ENCODE measurements around the gene ALDH1L1.

ALDH1L1 gene

GRCh38 chr3:126191246-126191645, 10.9 kb upstream of the ALDH1L1 start:
- no peak for DNase-seq

GRCh38 chr3:126187920-126188319, 7.5 kb upstream of the ALDH1L1 start:
- DNase-seq = no peak

- DNase-seq = no peak
Measured at GRCh38 chr3:126186749-126187148, 6.4 kb upstream of the ALDH1L1 start.

- DNase-seq = no peak
Measured at GRCh38 chr3:126186271-126186670, 5.9 kb upstream of the ALDH1L1 start.

GRCh38 chr3:126184465-126185000, 4.1 kb upstream of the ALDH1L1 start:
- no peak for DNase-seq

GRCh38 chr3:126181398-126181725, 976 bp upstream of the ALDH1L1 start:
- DNase-seq = peak; percentile 33

- no peak for DNase-seq
Measured at GRCh38 chr3:126179825-126180476, 435 bp downstream of the ALDH1L1 start.

- no peak for DNase-seq
Measured at GRCh38 chr3:126170073-126170777, 10.2 kb downstream of the ALDH1L1 start.

- DNase-seq = no peak
Measured at GRCh38 chr3:126167566-126167965, 12.8 kb downstream of the ALDH1L1 start.

GRCh38 chr3:126166009-126166408, 14.4 kb downstream of the ALDH1L1 start:
- no peak for DNase-seq

- no peak for DNase-seq
Measured at GRCh38 chr3:126161309-126161708, 19.1 kb downstream of the ALDH1L1 start.

- no peak for DNase-seq
Measured at GRCh38 chr3:126160243-126161210, 19.9 kb downstream of the ALDH1L1 start.

- DNase-seq = no peak
Measured at GRCh38 chr3:126159476-126159875, 20.9 kb downstream of the ALDH1L1 start.

- DNase-seq = no peak
Measured at GRCh38 chr3:126158912-126159454, 21.4 kb downstream of the ALDH1L1 start.

- no peak for DNase-seq
Measured at GRCh38 chr3:126158016-126158911, 22.1 kb downstream of the ALDH1L1 start.

- DNase-seq = no peak
Measured at GRCh38 chr3:126157083-126157768, 23.2 kb downstream of the ALDH1L1 start.

GRCh38 chr3:126156468-126156867, 23.9 kb downstream of the ALDH1L1 start:
- DNase-seq = no peak

- DNase-seq = no peak
Measured at GRCh38 chr3:126155819-126156218, 24.6 kb downstream of the ALDH1L1 start.

GRCh38 chr3:126155280-126155640, 25.1 kb downstream of the ALDH1L1 start:
- no peak for DNase-seq

GRCh38 chr3:126154391-126155279, 25.8 kb downstream of the ALDH1L1 start:
- no peak for DNase-seq
